GM23338 (cell line): ENCODE results near the gene COL18A1.

Experiments
- CREB1 ChIP-seq: fragments of 250-450 bp; sonication (Bioruptor Pico); IDR thresholded peaks from 2 replicates; pipeline ENCODE4 v1.5.0; 2020; ENCODE audit warnings: low read depth, mild to moderate bottlenecking, moderate library complexity
- EZH2 ChIP-seq: fragments of 200-600 bp; sonication (generic); IDR thresholded peaks from one replicate; pipeline ENCODE4 v1.8.0; 2017; ENCODE audit warnings: antibody characterized with exemption, mild to moderate bottlenecking, low read depth; ENCODE audit not compliant: unreplicated experiment
- EZH2phosphoT487 ChIP-seq: fragments of 200-600 bp; sonication (generic); IDR thresholded peaks from one replicate; pipeline ENCODE4 v1.8.1; 2018; ENCODE audit warnings: antibody characterized with exemption; ENCODE audit not compliant: unreplicated experiment
- JUNB ChIP-seq: IDR thresholded peaks from one replicate; pipeline ENCODE4 v1.6.1; 2016; ENCODE audit warnings: antibody characterized with exemption; ENCODE audit not compliant: unreplicated experiment
- NANOG ChIP-seq: IDR thresholded peaks from 2 replicates; pipeline ENCODE4 v1.6.1; 2016; ENCODE audit warnings: antibody characterized with exemption, borderline replicate concordance
- POLR2AphosphoS5 ChIP-seq: IDR thresholded peaks from 2 replicates; pipeline ENCODE4 v1.6.1; 2016; ENCODE audit warnings: antibody characterized with exemption, low read depth
- STAT1 ChIP-seq: IDR thresholded peaks from one replicate; pipeline ENCODE4 v1.6.1; 2016; ENCODE audit warnings: antibody characterized with exemption; ENCODE audit not compliant: unreplicated experiment
- ZNF114 ChIP-seq: fragments of 250-450 bp; sonication (Bioruptor Pico); IDR thresholded peaks from 2 replicates; pipeline ENCODE4 v1.5.0; 2020; ENCODE audit warnings: mild to moderate bottlenecking, moderate library complexity
- TF ChIP-seq, protein P1 (sequence below), 2 experiments: fragments of 200-600 bp in 1 of 2; sonication (generic) in 1 of 2; conservative IDR thresholded peaks; 2 replicates each; pipeline versions ENCODE4 v1.5.1 to v1.6.1; 2016 to 2017; ENCODE audit warnings: antibody characterized with exemption in 2 of 2, low read depth in 2 of 2, mild to moderate bottlenecking in 2 of 2, moderate library complexity in 1 of 2
- TF ChIP-seq, protein P2 (sequence below): IDR thresholded peaks from one replicate; pipeline ENCODE4 v1.6.1; 2018; ENCODE audit warnings: antibody characterized with exemption; ENCODE audit not compliant: unreplicated experiment
- TF ChIP-seq, protein P3 (sequence below): fragments of 250-450 bp; sonication (Bioruptor Pico); IDR thresholded peaks from 2 replicates; pipeline ENCODE4 v1.5.0; 2020; ENCODE audit warnings: mild to moderate bottlenecking, moderate library complexity

DNA sequence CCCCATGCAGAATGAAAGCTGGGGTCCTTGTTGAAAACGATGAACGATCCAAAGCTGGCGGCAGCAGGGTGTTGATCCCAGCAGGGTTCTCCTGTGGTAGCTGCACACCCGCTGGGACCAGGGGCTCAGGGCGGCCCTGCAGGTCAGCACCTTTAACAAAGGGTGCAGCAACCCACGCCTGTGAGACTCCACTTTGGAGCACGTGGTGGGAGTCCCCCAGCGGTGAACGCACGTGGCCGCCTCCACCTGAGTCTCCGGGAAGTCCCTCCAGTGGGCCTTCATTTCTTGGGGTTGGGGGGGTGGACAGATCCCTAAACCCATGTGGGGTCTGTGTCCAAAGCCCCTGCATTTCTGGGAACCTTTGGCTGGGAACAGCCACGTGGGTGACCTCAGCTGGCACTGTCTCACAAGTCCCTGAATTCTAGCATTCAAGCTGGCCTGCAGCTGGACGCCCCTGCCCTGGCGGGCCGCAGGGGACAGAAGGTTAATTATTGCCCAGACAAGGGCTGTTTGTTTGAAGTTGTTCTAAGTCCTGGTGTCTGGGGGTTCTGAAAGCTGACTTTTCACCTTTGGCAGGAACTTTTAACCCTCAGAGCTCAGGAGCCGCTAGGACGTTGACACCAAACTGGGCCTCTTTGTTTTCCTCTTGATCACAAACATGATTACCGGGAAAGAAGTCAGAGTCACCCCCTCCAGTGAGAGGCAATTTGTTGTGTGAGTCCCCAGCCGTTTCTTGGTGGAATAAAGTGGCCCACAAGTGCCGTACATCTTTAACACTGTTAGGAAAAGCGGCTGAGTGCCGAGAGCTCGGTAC, 64.5 kb downstream of the COL18A1 start:
- TF ChIP-seq, protein P1, sequence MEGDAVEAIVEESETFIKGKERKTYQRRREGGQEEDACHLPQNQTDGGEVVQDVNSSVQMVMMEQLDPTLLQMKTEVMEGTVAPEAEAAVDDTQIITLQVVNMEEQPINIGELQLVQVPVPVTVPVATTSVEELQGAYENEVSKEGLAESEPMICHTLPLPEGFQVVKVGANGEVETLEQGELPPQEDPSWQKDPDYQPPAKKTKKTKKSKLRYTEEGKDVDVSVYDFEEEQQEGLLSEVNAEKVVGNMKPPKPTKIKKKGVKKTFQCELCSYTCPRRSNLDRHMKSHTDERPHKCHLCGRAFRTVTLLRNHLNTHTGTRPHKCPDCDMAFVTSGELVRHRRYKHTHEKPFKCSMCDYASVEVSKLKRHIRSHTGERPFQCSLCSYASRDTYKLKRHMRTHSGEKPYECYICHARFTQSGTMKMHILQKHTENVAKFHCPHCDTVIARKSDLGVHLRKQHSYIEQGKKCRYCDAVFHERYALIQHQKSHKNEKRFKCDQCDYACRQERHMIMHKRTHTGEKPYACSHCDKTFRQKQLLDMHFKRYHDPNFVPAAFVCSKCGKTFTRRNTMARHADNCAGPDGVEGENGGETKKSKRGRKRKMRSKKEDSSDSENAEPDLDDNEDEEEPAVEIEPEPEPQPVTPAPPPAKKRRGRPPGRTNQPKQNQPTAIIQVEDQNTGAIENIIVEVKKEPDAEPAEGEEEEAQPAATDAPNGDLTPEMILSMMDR (conservative IDR thresholded peaks at IDR 0.05; ENCODE audit: low read depth in 2 of 2) = no peak
- TF ChIP-seq EZH2 (no peak), POLR2AphosphoS5 (no peak), ZNF114 (no peak), CREB1 (CRISPR knock-in tag) (no peak), STAT1 (no peak), EZH2phosphoT487 (no peak), JUNB (no peak), NANOG (no peak)
- TF ChIP-seq, protein P2, sequence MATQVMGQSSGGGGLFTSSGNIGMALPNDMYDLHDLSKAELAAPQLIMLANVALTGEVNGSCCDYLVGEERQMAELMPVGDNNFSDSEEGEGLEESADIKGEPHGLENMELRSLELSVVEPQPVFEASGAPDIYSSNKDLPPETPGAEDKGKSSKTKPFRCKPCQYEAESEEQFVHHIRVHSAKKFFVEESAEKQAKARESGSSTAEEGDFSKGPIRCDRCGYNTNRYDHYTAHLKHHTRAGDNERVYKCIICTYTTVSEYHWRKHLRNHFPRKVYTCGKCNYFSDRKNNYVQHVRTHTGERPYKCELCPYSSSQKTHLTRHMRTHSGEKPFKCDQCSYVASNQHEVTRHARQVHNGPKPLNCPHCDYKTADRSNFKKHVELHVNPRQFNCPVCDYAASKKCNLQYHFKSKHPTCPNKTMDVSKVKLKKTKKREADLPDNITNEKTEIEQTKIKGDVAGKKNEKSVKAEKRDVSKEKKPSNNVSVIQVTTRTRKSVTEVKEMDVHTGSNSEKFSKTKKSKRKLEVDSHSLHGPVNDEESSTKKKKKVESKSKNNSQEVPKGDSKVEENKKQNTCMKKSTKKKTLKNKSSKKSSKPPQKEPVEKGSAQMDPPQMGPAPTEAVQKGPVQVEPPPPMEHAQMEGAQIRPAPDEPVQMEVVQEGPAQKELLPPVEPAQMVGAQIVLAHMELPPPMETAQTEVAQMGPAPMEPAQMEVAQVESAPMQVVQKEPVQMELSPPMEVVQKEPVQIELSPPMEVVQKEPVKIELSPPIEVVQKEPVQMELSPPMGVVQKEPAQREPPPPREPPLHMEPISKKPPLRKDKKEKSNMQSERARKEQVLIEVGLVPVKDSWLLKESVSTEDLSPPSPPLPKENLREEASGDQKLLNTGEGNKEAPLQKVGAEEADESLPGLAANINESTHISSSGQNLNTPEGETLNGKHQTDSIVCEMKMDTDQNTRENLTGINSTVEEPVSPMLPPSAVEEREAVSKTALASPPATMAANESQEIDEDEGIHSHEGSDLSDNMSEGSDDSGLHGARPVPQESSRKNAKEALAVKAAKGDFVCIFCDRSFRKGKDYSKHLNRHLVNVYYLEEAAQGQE = no peak
- TF ChIP-seq, protein P3, sequence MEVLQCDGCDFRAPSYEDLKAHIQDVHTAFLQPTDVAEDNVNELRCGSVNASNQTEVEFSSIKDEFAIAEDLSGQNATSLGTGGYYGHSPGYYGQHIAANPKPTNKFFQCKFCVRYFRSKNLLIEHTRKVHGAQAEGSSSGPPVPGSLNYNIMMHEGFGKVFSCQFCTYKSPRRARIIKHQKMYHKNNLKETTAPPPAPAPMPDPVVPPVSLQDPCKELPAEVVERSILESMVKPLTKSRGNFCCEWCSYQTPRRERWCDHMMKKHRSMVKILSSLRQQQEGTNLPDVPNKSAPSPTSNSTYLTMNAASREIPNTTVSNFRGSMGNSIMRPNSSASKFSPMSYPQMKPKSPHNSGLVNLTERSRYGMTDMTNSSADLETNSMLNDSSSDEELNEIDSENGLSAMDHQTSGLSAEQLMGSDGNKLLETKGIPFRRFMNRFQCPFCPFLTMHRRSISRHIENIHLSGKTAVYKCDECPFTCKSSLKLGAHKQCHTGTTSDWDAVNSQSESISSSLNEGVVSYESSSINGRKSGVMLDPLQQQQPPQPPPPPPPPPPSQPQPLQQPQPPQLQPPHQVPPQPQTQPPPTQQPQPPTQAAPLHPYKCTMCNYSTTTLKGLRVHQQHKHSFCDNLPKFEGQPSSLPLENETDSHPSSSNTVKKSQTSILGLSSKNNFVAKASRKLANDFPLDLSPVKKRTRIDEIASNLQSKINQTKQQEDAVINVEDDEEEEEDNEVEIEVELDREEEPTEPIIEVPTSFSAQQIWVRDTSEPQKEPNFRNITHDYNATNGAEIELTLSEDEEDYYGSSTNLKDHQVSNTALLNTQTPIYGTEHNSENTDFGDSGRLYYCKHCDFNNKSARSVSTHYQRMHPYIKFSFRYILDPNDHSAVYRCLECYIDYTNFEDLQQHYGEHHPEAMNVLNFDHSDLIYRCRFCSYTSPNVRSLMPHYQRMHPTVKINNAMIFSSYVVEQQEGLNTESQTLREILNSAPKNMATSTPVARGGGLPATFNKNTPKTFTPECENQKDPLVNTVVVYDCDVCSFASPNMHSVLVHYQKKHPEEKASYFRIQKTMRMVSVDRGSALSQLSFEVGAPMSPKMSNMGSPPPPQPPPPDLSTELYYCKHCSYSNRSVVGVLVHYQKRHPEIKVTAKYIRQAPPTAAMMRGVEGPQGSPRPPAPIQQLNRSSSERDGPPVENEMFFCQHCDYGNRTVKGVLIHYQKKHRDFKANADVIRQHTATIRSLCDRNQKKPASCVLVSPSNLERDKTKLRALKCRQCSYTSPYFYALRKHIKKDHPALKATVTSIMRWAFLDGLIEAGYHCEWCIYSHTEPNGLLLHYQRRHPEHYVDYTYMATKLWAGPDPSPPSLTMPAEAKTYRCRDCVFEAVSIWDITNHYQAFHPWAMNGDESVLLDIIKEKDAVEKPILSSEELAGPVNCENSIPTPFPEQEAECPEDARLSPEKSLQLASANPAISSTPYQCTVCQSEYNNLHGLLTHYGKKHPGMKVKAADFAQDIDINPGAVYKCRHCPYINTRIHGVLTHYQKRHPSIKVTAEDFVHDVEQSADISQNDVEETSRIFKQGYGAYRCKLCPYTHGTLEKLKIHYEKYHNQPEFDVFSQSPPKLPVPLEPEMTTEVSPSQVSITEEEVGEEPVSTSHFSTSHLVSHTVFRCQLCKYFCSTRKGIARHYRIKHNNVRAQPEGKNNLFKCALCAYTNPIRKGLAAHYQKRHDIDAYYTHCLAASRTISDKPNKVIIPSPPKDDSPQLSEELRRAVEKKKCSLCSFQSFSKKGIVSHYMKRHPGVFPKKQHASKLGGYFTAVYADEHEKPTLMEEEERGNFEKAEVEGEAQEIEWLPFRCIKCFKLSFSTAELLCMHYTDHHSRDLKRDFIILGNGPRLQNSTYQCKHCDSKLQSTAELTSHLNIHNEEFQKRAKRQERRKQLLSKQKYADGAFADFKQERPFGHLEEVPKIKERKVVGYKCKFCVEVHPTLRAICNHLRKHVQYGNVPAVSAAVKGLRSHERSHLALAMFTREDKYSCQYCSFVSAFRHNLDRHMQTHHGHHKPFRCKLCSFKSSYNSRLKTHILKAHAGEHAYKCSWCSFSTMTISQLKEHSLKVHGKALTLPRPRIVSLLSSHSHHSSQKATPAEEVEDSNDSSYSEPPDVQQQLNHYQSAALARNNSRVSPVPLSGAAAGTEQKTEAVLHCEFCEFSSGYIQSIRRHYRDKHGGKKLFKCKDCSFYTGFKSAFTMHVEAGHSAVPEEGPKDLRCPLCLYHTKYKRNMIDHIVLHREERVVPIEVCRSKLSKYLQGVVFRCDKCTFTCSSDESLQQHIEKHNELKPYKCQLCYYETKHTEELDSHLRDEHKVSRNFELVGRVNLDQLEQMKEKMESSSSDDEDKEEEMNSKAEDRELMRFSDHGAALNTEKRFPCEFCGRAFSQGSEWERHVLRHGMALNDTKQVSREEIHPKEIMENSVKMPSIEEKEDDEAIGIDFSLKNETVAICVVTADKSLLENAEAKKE (CRISPR knock-in tag) = no peak
